ENCODE measurements around the gene SHISA6. TPM values are rescaled to one million over a fixed set of nuclear protein-coding genes. Genes with fewer than 3 reads are reported as not detected.

SHISA6 gene
- total RNA-seq, 2 donors from 2014 or later = under 0.01 to 0.52 TPM

GRCh38 chr17:11555530-11555929 lies 314.5 kb downstream of the SHISA6 start:
- ATAC-seq (no peak), DNase-seq (no peak)
- Histone ChIP-seq H3K36me3 (replicated peaks in 1 of 2; ENCODE audit: insufficient read depth in 1 of 2, low read depth in 2 of 2) (no peaks in the 10 kb centered on the region), H3K27me3 (no peaks in the 10 kb centered on the region), H3K4me1 (no peaks in the 10 kb centered on the region), H3K9me3 (no peaks in the 10 kb centered on the region), H3K4me3 (no peak overlapping the region), H3K27ac (no peak overlapping the region)
- WGBS, 2 donors = 79 to 80% methylated on average over 6 of the region's 6 CpGs
- intact Hi-C loops (cut with DNase I) = no loop called here
- TF ChIP-seq CTCF (IDR thresholded peaks at IDR 0.05) (no peak), POLR2A (IDR thresholded peaks at IDR 0.05) (no peak)

- no peaks in the 10 kb centered on the region for H3K27me3 ChIP-seq
- H3K27ac ChIP-seq = no peak overlapping the region
- no peaks in the 10 kb centered on the region for H3K36me3 ChIP-seq (replicated peaks in 1 of 2; ENCODE audit: insufficient read depth in 1 of 2, low read depth in 2 of 2)
- DNase-seq (no peak), ATAC-seq (no peak)
- TF ChIP-seq POLR2A (IDR thresholded peaks at IDR 0.05) = no peak
- no peak for TF ChIP-seq CTCF (IDR thresholded peaks at IDR 0.05)
- intact Hi-C loops (cut with DNase I) = no loop called here
- no peaks in the 10 kb centered on the region for H3K4me1 ChIP-seq
- WGBS, 2 donors = 84 to 95% methylated on average over 29 to 37 of the region's 46 CpGs
- H3K9me3 ChIP-seq = no peaks in the 10 kb centered on the region
- no peak overlapping the region for H3K4me3 ChIP-seq
Observed at GRCh38 chr17:11557727-11558452, 316.9 kb downstream of the SHISA6 start.

GRCh38 chr17:11558681-11559234 lies 317.7 kb downstream of the SHISA6 start:
- ATAC-seq (no peak), DNase-seq (no peak)
- H3K36me3 ChIP-seq (replicated peaks in 1 of 2; ENCODE audit: insufficient read depth in 1 of 2, low read depth in 2 of 2) = no peaks in the 10 kb centered on the region
- 86 to 92% methylated on average over 7 to 10 of the region's 10 CpGs for WGBS, 2 donors
- intact Hi-C loops (cut with DNase I) = no loop called here
- no peaks in the 10 kb centered on the region for H3K4me1 ChIP-seq
- no peak overlapping the region for H3K4me3 ChIP-seq
- TF ChIP-seq CTCF (IDR thresholded peaks at IDR 0.05) (no peak), POLR2A (IDR thresholded peaks at IDR 0.05) (no peak)
- no peaks in the 10 kb centered on the region for H3K27me3 ChIP-seq
- no peak overlapping the region for H3K27ac ChIP-seq
- H3K9me3 ChIP-seq = no peaks in the 10 kb centered on the region

- WGBS, 2 donors = 79 to 85% methylated on average over 2 to 7 of the region's 7 CpGs
- ATAC-seq = no peak
- H3K9me3 ChIP-seq = no peaks in the 10 kb centered on the region
Observed at GRCh38 chr17:11559601-11560000, 318.6 kb downstream of the SHISA6 start.

More at GRCh38 chr17:11559601-11560000, 318.6 kb downstream of the SHISA6 start:
- Histone ChIP-seq H3K27ac (no peak overlapping the region), H3K4me1 (no peaks in the 10 kb centered on the region), H3K4me3 (no peak overlapping the region), H3K36me3 (replicated peaks in 1 of 2; ENCODE audit: insufficient read depth in 1 of 2, low read depth in 2 of 2) (no peaks in the 10 kb centered on the region), H3K27me3 (no peaks in the 10 kb centered on the region)
- intact Hi-C loops (cut with DNase I) = no loop called here
- DNase-seq = no peak
- TF ChIP-seq CTCF (IDR thresholded peaks at IDR 0.05) = no peak
- TF ChIP-seq POLR2A (IDR thresholded peaks at IDR 0.05) = no peak
